SH-SY5Y (cell line): ENCODE data around the gene TGOLN2.

ENCODE experiments used
- GATA2 ChIP-seq: IDR thresholded peaks from 2 replicates; pipeline ENCODE4 v1.6.1; 2011; ENCODE audit warnings: mild to moderate bottlenecking, low read depth, low read length
- GATA3 ChIP-seq: IDR thresholded peaks from 2 replicates; pipeline ENCODE4 v1.6.1; 2011; ENCODE audit warnings: low read depth, mild to moderate bottlenecking, low read length, moderate library complexity

GRCh38 chr2:85273738-85274731 is 53.8 kb downstream of the TGOLN2 start:
- TF ChIP-seq GATA3, result no peak
- TF ChIP-seq GATA2, result no peak
